Esophagus muscularis mucosa (tissue), 4 donors: ENCODE measurements around the gene DIAPH3. TPM values are rescaled to one million over a fixed set of nuclear protein-coding genes. Genes with fewer than 3 reads are reported as not detected.

Experiments
- DNase-seq: peaks from one replicate; pipeline ENCODE4 v3.0.0-alpha.2; 2017; ENCODE audit errors: extremely low spot score
- H3K27ac ChIP-seq, 4 donors: fragments of 200-600 bp; sonication (generic); replicated peaks in 1 of 4; 1 replicate in 3 of 4; 2 replicates in 1 of 4; pipeline ENCODE4 v1.5.1; 2016 to 2019; ENCODE audit warnings: mild to moderate bottlenecking in 1 of 4
- H3K27me3 ChIP-seq, 4 donors: fragments of 200-600 bp; sonication (generic); one replicate each; pipeline versions ENCODE4 v1.5.1 to v1.6.0; 2016 to 2019
- H3K36me3 ChIP-seq, 4 donors: fragments of 200-600 bp; sonication (generic); one replicate each; pipeline ENCODE4 v1.5.1; 2016 to 2019
- H3K4me1 ChIP-seq, 4 donors: fragments of 200-600 bp; sonication (generic); one replicate each; pipeline ENCODE4 v1.5.1; 2016 to 2019
- H3K4me3 ChIP-seq, 4 donors: fragments of 200-600 bp; sonication (generic); 1 replicate in 2 of 4; 2 replicates in 2 of 4; pipeline ENCODE4 v1.5.1; 2016 to 2019; ENCODE audit warnings: mild to moderate bottlenecking in 4 of 4, moderate library complexity in 1 of 4
- H3K9me3 ChIP-seq, 4 donors: fragments of 200-600 bp; sonication (generic); 1 replicate in 3 of 4; 2 replicates in 1 of 4; pipeline ENCODE4 v1.5.1; 2016 to 2019
- EP300 ChIP-seq: sonication (generic); formaldehyde crosslinking; IDR thresholded peaks from one replicate; pipeline ENCODE4 v1.6.1; 2017; ENCODE audit warnings: antibody characterized with exemption
- POLR2A ChIP-seq: fragments of 450-650 bp; IDR thresholded peaks from one replicate; pipeline ENCODE4 v1.6.1; 2017; ENCODE audit warnings: antibody characterized with exemption, moderate library complexity, mild to moderate bottlenecking, low read depth
- POLR2AphosphoS5 ChIP-seq, 2 donors: sonication (generic); formaldehyde crosslinking; IDR thresholded peaks; one replicate each; pipeline ENCODE4 v1.6.1; 2017; ENCODE audit warnings: antibody characterized with exemption in 2 of 2
- WGBS: methylation state at CpG from one replicate; pipeline ENCODE4 v1.1.5; 2018; 5-methylcytosine and 5-hydroxymethylcytosine counted together
- intact Hi-C: fragments of 100-400 bp; cut with DNase I; formaldehyde crosslinking; loops from one replicate; pipeline ENCODE4 v1.15.1; 2023
- total RNA-seq, 4 donors: library from RNA; depleted of rRNA; stranded (reverse); fragments of >200 nt; gene quantifications; one replicate each; pipeline versions ENCODE4 v1.1.0 to v1.2.1, GENCODE V29; 2016
- TF ChIP-seq, protein P1 (sequence below), 3 experiments: fragments of 200-600 bp in 2 of 3; fragments of 450-650 bp in 1 of 3; sonication (generic) in 2 of 3; IDR thresholded peaks; one replicate each; pipeline ENCODE4 v1.5.1; 2017 to 2019; ENCODE audit warnings: antibody characterized with exemption in 3 of 3, mild to moderate bottlenecking in 2 of 3, moderate library complexity in 1 of 3

Gene DIAPH3
- total RNA-seq, 4 donors from 2014 or later, result under 0.01 to 1.0 (median 0.41) TPM

DNA sequence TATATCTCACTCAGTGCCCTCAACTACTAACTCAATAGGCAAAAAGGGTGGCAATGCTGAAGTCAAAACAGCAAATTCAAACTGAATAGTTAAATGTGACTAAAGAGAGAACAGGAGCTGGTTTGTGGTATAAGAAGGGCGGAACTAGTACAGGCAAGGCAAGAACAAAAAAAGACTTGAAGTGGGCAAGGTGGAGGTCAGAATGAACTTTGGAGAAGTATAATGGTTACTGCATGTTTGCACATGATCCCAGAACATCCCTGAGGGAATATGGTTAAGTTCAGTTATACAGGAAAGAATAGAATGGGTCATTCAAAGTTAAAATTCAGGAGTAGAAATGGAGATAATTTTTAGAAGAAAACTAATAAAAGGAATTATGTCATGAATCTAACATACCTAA lies 85.5 kb downstream of the DIAPH3 start:
- no peak overlapping the region for H3K4me3 ChIP-seq
- H3K9me3 ChIP-seq, result no peaks in the 10 kb centered on the region
- no peak for DNase-seq
- TF ChIP-seq EP300, result no peak
- no peak for TF ChIP-seq POLR2A
- TF ChIP-seq, protein P1, sequence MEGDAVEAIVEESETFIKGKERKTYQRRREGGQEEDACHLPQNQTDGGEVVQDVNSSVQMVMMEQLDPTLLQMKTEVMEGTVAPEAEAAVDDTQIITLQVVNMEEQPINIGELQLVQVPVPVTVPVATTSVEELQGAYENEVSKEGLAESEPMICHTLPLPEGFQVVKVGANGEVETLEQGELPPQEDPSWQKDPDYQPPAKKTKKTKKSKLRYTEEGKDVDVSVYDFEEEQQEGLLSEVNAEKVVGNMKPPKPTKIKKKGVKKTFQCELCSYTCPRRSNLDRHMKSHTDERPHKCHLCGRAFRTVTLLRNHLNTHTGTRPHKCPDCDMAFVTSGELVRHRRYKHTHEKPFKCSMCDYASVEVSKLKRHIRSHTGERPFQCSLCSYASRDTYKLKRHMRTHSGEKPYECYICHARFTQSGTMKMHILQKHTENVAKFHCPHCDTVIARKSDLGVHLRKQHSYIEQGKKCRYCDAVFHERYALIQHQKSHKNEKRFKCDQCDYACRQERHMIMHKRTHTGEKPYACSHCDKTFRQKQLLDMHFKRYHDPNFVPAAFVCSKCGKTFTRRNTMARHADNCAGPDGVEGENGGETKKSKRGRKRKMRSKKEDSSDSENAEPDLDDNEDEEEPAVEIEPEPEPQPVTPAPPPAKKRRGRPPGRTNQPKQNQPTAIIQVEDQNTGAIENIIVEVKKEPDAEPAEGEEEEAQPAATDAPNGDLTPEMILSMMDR (IDR thresholded peaks at IDR 0.05), result no peak
- no peak for TF ChIP-seq POLR2AphosphoS5 (IDR thresholded peaks at IDR 0.05)
- H3K27ac ChIP-seq, result no peak overlapping the region
- no peaks in the 10 kb centered on the region for H3K27me3 ChIP-seq
- intact Hi-C loops, result no loop called here
- H3K4me1 ChIP-seq, result no peaks in the 10 kb centered on the region
- H3K36me3 ChIP-seq, result no peaks in the 10 kb centered on the region
- WGBS, result 86% methylated on average over 1 of the region's 1 CpG

DNA sequence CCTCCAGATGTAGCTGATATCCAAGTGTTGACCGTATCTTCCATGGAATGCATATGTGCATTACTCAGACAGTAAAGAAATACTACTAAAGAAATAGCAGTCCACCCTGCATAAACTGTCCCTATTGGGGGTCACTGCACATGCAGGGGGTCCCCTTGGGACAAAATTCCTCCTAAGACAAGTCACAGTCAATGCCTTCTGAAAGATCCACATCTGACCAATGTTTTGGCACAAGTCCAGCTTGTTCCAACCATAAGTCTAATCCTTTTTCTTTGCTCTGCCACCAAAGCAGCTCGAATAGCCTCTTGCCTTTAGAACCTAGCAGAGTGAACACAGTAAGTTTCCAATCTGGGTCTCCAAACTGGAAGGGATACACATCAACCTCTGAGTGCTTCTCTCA lies 87.9 kb downstream of the DIAPH3 start:
- intact Hi-C loops, result no loop called here
- TF ChIP-seq POLR2AphosphoS5 (IDR thresholded peaks at IDR 0.05) (no peak), EP300 (no peak), POLR2A (no peak)
- TF ChIP-seq, protein P1 (IDR thresholded peaks at IDR 0.05), result no peak
- Histone ChIP-seq H3K4me1 (no peaks in the 10 kb centered on the region), H3K27ac (no peak overlapping the region), H3K4me3 (no peak overlapping the region), H3K27me3 (no peaks in the 10 kb centered on the region), H3K9me3 (no peaks in the 10 kb centered on the region), H3K36me3 (no peaks in the 10 kb centered on the region)
- WGBS, result 92% methylated on average over 2 of the region's 2 CpGs
- DNase-seq, result no peak

DNA sequence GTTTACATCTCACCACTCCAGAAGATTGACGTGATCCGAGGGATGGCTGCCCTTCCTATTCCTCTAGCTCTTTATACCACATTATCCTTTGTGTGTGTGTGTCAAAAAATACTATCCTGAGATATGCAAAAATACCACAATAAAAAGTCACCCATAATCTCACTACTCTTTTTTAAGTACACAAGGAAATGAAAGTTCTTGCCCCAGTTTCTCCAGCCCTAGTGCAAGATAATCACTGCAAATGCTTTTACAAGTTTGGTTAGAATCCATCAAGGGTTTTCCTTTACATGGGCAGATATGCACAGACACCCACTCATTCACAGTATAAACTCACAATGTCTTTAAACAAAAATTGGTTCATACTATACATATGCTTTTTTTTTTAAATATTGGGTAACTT lies 89.3 kb downstream of the DIAPH3 start:
- WGBS, result 88% methylated on average over 2 of the region's 2 CpGs
- TF ChIP-seq, protein P1 (IDR thresholded peaks at IDR 0.05), result no peak
- no peak for TF ChIP-seq POLR2AphosphoS5 (IDR thresholded peaks at IDR 0.05)
- TF ChIP-seq POLR2A, result no peak
- no peak for TF ChIP-seq EP300
- Histone ChIP-seq H3K27me3 (no peaks in the 10 kb centered on the region), H3K4me1 (no peaks in the 10 kb centered on the region), H3K36me3 (no peaks in the 10 kb centered on the region), H3K9me3 (no peaks in the 10 kb centered on the region), H3K4me3 (no peak overlapping the region), H3K27ac (no peak overlapping the region)
- no peak for DNase-seq
- intact Hi-C loops, result no loop called here

DNA sequence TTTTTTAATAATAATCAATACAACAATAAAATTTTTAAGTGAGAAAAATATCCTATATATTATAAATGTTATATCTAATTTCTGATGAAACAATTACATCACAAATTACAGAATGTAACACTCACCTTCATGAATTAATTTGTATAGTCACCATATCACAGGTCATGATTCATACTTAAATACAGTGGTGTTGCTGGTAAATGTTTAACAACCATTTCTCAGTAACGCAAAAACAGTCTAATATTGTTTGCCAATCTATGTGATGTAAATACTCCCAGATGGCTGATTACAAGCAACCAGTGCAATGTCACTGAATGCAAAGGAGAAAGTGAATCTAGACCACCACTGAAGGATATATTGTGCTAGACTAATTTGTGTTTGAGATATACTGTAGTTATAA lies 97.5 kb downstream of the DIAPH3 start:
- H3K27me3 ChIP-seq, result no peaks in the 10 kb centered on the region
- WGBS, result 84% methylated on average over 1 of the region's 1 CpG
- DNase-seq, result no peak
- no peaks in the 10 kb centered on the region for H3K36me3 ChIP-seq
- intact Hi-C loops, result no loop called here
- peaks cover 0 to 3% (median 0%) of the 10 kb centered on the region in 4 donors for H3K9me3 ChIP-seq
- H3K4me3 ChIP-seq, result no peak overlapping the region
- H3K27ac ChIP-seq, result no peak overlapping the region
- no peaks in the 10 kb centered on the region for H3K4me1 ChIP-seq
- no peak for TF ChIP-seq POLR2A
- TF ChIP-seq EP300, result no peak

DNA sequence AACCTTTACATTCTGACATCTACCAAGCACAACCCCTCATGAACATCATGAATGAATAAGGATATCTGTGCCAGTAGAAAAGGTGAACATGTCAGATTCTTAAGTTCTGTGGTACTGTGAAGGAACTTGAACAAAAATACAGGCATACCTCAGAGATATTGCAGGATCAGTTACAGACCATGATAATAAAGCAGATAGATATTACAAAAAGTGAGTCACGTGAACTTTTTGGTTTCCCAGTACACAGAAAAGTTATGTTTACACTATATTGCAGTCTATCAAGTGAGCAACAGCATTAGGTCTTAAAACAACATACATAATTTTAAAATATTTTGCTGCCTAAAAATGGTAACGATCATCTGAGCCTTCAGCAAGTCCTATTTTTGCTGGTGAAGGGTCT lies 101.2 kb downstream of the DIAPH3 start:
- Histone ChIP-seq H3K4me3 (no peak overlapping the region), H3K27me3 (no peaks in the 10 kb centered on the region), H3K9me3 (no peaks in the 10 kb centered on the region), H3K36me3 (no peaks in the 10 kb centered on the region), H3K27ac (no peak overlapping the region), H3K4me1 (no peaks in the 10 kb centered on the region)
- TF ChIP-seq EP300 (no peak), POLR2A (no peak), POLR2AphosphoS5 (IDR thresholded peaks at IDR 0.05) (no peak)
- TF ChIP-seq, protein P1 (IDR thresholded peaks at IDR 0.05), result no peak
- intact Hi-C loops, result no loop called here
- no peak for DNase-seq
- 89% methylated on average over 2 of the region's 2 CpGs for WGBS
